ENCODE data around the gene CRTAP.

DNA sequence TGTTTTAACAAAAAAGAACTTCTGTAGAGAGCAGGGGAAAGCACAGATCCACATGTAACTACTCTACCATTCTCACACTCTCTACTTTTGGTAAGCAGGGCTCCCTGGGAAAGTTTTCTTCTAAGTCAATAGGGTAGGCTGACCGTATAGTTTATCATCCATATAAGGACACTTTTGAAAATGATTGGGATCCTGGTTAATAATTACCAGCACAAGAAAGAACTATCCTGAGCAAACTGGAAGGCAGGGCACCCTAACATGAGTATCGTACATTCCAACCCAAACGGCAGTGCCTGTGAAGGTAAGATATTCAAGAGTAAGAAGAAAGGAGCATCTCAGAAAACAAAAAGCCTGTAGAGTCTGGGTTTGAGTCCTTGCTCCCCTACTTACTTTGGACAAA lies 82.7 kb downstream of the CRTAP start:
- TF ChIP-seq, protein P1, sequence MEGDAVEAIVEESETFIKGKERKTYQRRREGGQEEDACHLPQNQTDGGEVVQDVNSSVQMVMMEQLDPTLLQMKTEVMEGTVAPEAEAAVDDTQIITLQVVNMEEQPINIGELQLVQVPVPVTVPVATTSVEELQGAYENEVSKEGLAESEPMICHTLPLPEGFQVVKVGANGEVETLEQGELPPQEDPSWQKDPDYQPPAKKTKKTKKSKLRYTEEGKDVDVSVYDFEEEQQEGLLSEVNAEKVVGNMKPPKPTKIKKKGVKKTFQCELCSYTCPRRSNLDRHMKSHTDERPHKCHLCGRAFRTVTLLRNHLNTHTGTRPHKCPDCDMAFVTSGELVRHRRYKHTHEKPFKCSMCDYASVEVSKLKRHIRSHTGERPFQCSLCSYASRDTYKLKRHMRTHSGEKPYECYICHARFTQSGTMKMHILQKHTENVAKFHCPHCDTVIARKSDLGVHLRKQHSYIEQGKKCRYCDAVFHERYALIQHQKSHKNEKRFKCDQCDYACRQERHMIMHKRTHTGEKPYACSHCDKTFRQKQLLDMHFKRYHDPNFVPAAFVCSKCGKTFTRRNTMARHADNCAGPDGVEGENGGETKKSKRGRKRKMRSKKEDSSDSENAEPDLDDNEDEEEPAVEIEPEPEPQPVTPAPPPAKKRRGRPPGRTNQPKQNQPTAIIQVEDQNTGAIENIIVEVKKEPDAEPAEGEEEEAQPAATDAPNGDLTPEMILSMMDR (IDR thresholded peaks at IDR 0.05) = no peak
- TF ChIP-seq TCF7L2 (IDR thresholded peaks at IDR 0.05; ENCODE audit: low read depth, low read length) = no peak
